ENCODE data around the gene USP6NL. TPM values are rescaled to one million over a fixed set of nuclear protein-coding genes. Genes with fewer than 3 reads are reported as not detected.

The USP6NL gene
- total and polyA plus RNA-seq, 5 donors from 2014 or later, result 0.46 to 2.8 (median 1.7) TPM

DNA sequence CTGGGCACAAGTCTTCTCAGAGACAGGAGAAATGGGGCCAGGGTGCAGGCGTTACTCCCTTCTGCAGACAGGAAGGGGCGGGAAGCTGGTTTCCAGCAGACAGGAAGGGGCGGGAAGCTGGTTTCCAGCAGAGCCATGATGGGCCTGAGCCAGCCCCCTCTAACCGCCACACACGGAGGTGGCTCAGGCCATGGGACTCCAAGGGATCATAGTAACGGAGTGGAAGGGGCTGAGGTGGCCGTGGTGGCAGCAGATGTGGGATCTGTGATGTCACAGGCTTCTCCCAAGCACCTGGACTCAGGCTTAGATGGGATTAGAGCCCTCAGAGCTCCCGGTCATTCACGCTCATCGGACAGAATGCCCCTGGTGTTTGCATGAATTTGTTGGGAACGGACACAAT is 177.8 kb downstream of the USP6NL start:
- no peaks in the 10 kb centered on the region for H3K36me3 ChIP-seq (ENCODE audit: control insufficient read depth, insufficient read depth, low read length)
- H3K4me3 ChIP-seq (ENCODE audit: low read depth, low read length), result no peak overlapping the region
- Mint-ChIP-seq H3K9me3 (peaks cover 0 to 8% (median 2%) of the 10 kb centered on the region in 7 donors), H3K36me3 (peaks cover 8% of the 10 kb centered on the region), H3K4me3 (no peak overlapping the region), H3K27me3 (no peaks in the 10 kb centered on the region), H3K27ac (no peak overlapping the region), H3K4me1 (no peaks in the 10 kb centered on the region)
- H3K9me3 ChIP-seq (ENCODE audit: control insufficient read depth in 2 of 2, low read length in 2 of 2), result no peaks in the 10 kb centered on the region
- DNase-seq (no peak), ATAC-seq (ENCODE audit: low read depth in 2 of 2) (no peak)
- H3K4me1 ChIP-seq (ENCODE audit: control insufficient read depth, insufficient read depth, low read length, poor library complexity, severe bottlenecking), result no peaks in the 10 kb centered on the region
- H3K27ac ChIP-seq (ENCODE audit: insufficient read depth, low read length, poor library complexity, severe bottlenecking), result no peak overlapping the region
- no peaks in the 10 kb centered on the region for H3K27me3 ChIP-seq (ENCODE audit: control insufficient read depth, insufficient read depth, low read length)

DNA sequence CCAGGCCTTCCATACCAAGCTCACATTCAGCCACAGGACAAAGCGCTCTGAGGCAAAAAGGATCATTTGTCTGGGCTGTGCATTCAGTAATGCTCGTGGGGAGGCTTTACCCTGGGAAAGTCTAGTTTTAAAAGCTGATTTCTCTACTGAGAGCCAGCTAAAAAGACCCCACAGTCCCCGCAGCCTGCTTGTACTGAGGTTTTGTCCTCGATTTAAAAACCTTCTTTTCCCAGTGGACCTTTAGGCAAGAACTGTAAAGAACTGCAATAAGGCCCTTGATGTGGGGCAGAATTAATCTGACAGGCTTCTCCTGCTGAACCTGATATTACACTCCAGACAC is 180.3 kb downstream of the USP6NL start:
- no peak overlapping the region for H3K4me3 ChIP-seq (ENCODE audit: low read depth, low read length)
- Mint-ChIP-seq H3K27ac (no peak overlapping the region), H3K9me3 (peaks cover 0 to 9% (median 2%) of the 10 kb centered on the region in 7 donors), H3K27me3 (no peaks in the 10 kb centered on the region), H3K4me3 (no peak overlapping the region), H3K4me1 (peaks cover 0 to 3% (median under 1%) of the 10 kb centered on the region in 4 donors), H3K36me3 (peaks cover 8% of the 10 kb centered on the region)
- DNase-seq, result no peak
- no peaks in the 10 kb centered on the region for H3K4me1 ChIP-seq (ENCODE audit: control insufficient read depth, insufficient read depth, low read length, poor library complexity, severe bottlenecking)
- H3K9me3 ChIP-seq (ENCODE audit: control insufficient read depth in 2 of 2, low read length in 2 of 2), result peaks cover 2 to 3% of the 10 kb centered on the region in 2 experiments
- no peak overlapping the region for H3K27ac ChIP-seq (ENCODE audit: insufficient read depth, low read length, poor library complexity, severe bottlenecking)
- ATAC-seq (ENCODE audit: low read depth in 2 of 2), result no peak
- H3K36me3 ChIP-seq (ENCODE audit: control insufficient read depth, insufficient read depth, low read length), result no peaks in the 10 kb centered on the region
- no peaks in the 10 kb centered on the region for H3K27me3 ChIP-seq (ENCODE audit: control insufficient read depth, insufficient read depth, low read length)

GRCh38 chr10:11430421-11431215 is 180.8 kb downstream of the USP6NL start:
- peaks cover 8% of the 10 kb centered on the region for H3K36me3 Mint-ChIP-seq
- H3K4me1 ChIP-seq (ENCODE audit: control insufficient read depth, insufficient read depth, low read length, poor library complexity, severe bottlenecking), result no peaks in the 10 kb centered on the region
- H3K27ac Mint-ChIP-seq, result no peak overlapping the region
- H3K27me3 Mint-ChIP-seq, result no peaks in the 10 kb centered on the region
- H3K36me3 ChIP-seq (ENCODE audit: control insufficient read depth, insufficient read depth, low read length), result no peaks in the 10 kb centered on the region
- H3K9me3 ChIP-seq (ENCODE audit: control insufficient read depth in 2 of 2, low read length in 2 of 2), result peaks cover 3% of the 10 kb centered on the region in 2 experiments
- peaks cover 0 to 14% (median 2%) of the 10 kb centered on the region in 7 donors for H3K9me3 Mint-ChIP-seq
- no peak overlapping the region for H3K27ac ChIP-seq (ENCODE audit: insufficient read depth, low read length, poor library complexity, severe bottlenecking)
- DNase-seq (no peak), ATAC-seq (ENCODE audit: low read depth in 2 of 2) (no peak)
- peaks cover 3 to 8% (median 6%) of the 10 kb centered on the region in 4 donors for H3K4me1 Mint-ChIP-seq
- H3K27me3 ChIP-seq (ENCODE audit: control insufficient read depth, insufficient read depth, low read length), result no peaks in the 10 kb centered on the region
- H3K4me3 Mint-ChIP-seq, result no peak overlapping the region
- no peak overlapping the region for H3K4me3 ChIP-seq (ENCODE audit: low read depth, low read length)

DNA sequence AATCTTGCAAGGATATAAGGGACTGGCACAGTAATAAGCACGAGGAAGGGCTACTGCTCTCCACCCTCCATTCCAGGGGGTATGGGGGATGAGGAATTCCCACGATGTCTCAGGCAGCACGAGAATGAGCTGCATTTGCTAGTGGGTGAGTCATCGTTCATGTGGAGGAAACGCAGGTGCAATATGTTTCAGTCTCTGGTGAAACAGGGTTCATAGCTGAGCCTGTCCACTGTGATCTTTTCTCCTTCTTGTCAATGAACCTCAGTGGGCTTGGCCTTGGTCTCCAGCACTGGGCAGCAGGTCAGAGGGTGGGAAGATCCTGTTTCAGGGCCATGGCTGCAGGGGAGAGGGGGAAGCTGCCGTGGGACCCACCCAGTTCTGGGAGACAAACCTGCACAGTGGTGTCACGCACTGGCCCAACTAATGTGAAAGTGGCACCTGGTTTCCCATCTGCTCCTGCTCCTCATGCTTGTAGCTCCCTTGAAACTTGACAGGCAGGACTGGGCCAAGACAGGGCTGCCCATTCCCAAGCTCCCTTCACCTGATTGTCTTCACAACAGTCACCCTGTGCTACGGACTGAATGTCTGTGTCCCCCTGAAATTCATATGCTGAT is 181.9 kb downstream of the USP6NL start:
- peaks cover 0 to 14% (median 2%) of the 10 kb centered on the region in 7 donors for H3K9me3 Mint-ChIP-seq
- no peak overlapping the region for H3K27ac ChIP-seq (ENCODE audit: insufficient read depth, low read length, poor library complexity, severe bottlenecking)
- H3K4me1 Mint-ChIP-seq, result peaks cover 6 to 14% (median 12%) of the 10 kb centered on the region in 4 donors
- ATAC-seq (ENCODE audit: low read depth in 2 of 2), result no peak
- H3K36me3 Mint-ChIP-seq, result peaks cover 8% of the 10 kb centered on the region
- no peaks in the 10 kb centered on the region for H3K36me3 ChIP-seq (ENCODE audit: control insufficient read depth, insufficient read depth, low read length)
- H3K4me3 ChIP-seq (ENCODE audit: low read depth, low read length), result no peak overlapping the region
- H3K4me1 ChIP-seq (ENCODE audit: control insufficient read depth, insufficient read depth, low read length, poor library complexity, severe bottlenecking), result no peaks in the 10 kb centered on the region
- no peaks in the 10 kb centered on the region for H3K27me3 ChIP-seq (ENCODE audit: control insufficient read depth, insufficient read depth, low read length)
- H3K27ac Mint-ChIP-seq, result no peak overlapping the region
- no peak for DNase-seq
- H3K9me3 ChIP-seq (ENCODE audit: control insufficient read depth in 2 of 2, low read length in 2 of 2), result peaks cover 3% of the 10 kb centered on the region in 2 experiments
- H3K4me3 Mint-ChIP-seq, result no peak overlapping the region
- H3K27me3 Mint-ChIP-seq, result no peaks in the 10 kb centered on the region

DNA sequence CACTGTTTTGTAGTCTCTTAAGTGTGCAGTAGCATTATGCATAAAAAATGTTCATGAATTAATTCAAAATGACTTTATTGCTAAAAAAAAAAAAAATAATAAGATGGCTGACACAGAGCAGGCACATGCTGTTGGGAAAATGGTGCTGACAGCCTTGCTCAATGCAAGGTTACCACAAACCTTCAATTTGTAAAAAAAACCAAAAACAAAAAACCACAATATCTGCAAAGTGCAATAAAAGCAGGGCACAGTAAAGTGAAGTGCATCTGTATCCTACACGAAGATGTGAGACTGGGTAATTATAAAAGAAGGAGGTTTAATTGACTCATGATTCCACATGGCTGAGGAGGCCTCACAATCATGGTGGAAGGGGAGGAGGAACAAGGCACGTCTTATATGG is 185.8 kb downstream of the USP6NL start:
- H3K27me3 ChIP-seq (ENCODE audit: control insufficient read depth, insufficient read depth, low read length), result no peaks in the 10 kb centered on the region
- H3K4me1 ChIP-seq (ENCODE audit: control insufficient read depth, insufficient read depth, low read length, poor library complexity, severe bottlenecking), result no peaks in the 10 kb centered on the region
- ATAC-seq (ENCODE audit: low read depth in 2 of 2), result no peak
- H3K27me3 Mint-ChIP-seq, result no peaks in the 10 kb centered on the region
- H3K9me3 Mint-ChIP-seq, result peaks cover 0 to 23% (median 4%) of the 10 kb centered on the region in 7 donors
- H3K27ac Mint-ChIP-seq, result peak overlapping the region in 2 of 3 donors; percentile 29 to 75
- H3K4me3 Mint-ChIP-seq, result peak overlapping the region in 1 of 4 donors; percentile 47
- no peak overlapping the region for H3K27ac ChIP-seq (ENCODE audit: insufficient read depth, low read length, poor library complexity, severe bottlenecking)
- DNase-seq, result peak in 1 of 3 donors; percentile 11
- H3K36me3 Mint-ChIP-seq, result peaks cover 5% of the 10 kb centered on the region
- H3K4me3 ChIP-seq (ENCODE audit: low read depth, low read length), result no peak overlapping the region
- H3K36me3 ChIP-seq (ENCODE audit: control insufficient read depth, insufficient read depth, low read length), result no peaks in the 10 kb centered on the region
- peaks cover 3% of the 10 kb centered on the region in 2 experiments for H3K9me3 ChIP-seq (ENCODE audit: control insufficient read depth in 2 of 2, low read length in 2 of 2)
- H3K4me1 Mint-ChIP-seq, result peaks cover 6 to 20% (median 14%) of the 10 kb centered on the region in 4 donors

- Histone ChIP-seq H3K27ac (ENCODE audit: insufficient read depth, low read length, poor library complexity, severe bottlenecking) (no peak overlapping the region), H3K27me3 (ENCODE audit: control insufficient read depth, insufficient read depth, low read length) (no peaks in the 10 kb centered on the region), H3K4me3 (ENCODE audit: low read depth, low read length) (no peak overlapping the region), H3K4me1 (ENCODE audit: control insufficient read depth, insufficient read depth, low read length, poor library complexity, severe bottlenecking) (no peaks in the 10 kb centered on the region), H3K9me3 (ENCODE audit: control insufficient read depth in 2 of 2, low read length in 2 of 2) (peaks cover 3% of the 10 kb centered on the region in 2 experiments), H3K36me3 (ENCODE audit: control insufficient read depth, insufficient read depth, low read length) (no peaks in the 10 kb centered on the region)
- ATAC-seq (ENCODE audit: low read depth in 2 of 2) (no peak), DNase-seq (no peak)
- Mint-ChIP-seq H3K4me1 (peaks cover 6 to 20% (median 14%) of the 10 kb centered on the region in 4 donors), H3K27ac (peak overlapping the region in 2 of 3 donors; percentile 22 to 75), H3K9me3 (peaks cover 0 to 25% (median 4%) of the 10 kb centered on the region in 7 donors), H3K27me3 (peaks cover under 1% of the 10 kb centered on the region), H3K36me3 (peaks cover 5% of the 10 kb centered on the region), H3K4me3 (no peak overlapping the region)
These were observed 186.2 kb downstream of the USP6NL start for GRCh38 chr10:11425296-11425610.

GRCh38 chr10:11424456-11425295 is 186.8 kb downstream of the USP6NL start:
- ATAC-seq (ENCODE audit: low read depth in 2 of 2) (no peak), DNase-seq (no peak)
- no peak overlapping the region for H3K27ac ChIP-seq (ENCODE audit: insufficient read depth, low read length, poor library complexity, severe bottlenecking)
- H3K9me3 Mint-ChIP-seq, result peaks cover 0 to 31% (median 9%) of the 10 kb centered on the region in 7 donors
- H3K4me1 ChIP-seq (ENCODE audit: control insufficient read depth, insufficient read depth, low read length, poor library complexity, severe bottlenecking), result no peaks in the 10 kb centered on the region
- H3K36me3 Mint-ChIP-seq, result peaks cover 3% of the 10 kb centered on the region
- no peak overlapping the region for H3K4me3 Mint-ChIP-seq
- H3K9me3 ChIP-seq (ENCODE audit: control insufficient read depth in 2 of 2, low read length in 2 of 2), result peaks cover 3 to 7% of the 10 kb centered on the region in 2 experiments
- H3K4me3 ChIP-seq (ENCODE audit: low read depth, low read length), result no peak overlapping the region
- no peaks in the 10 kb centered on the region for H3K27me3 ChIP-seq (ENCODE audit: control insufficient read depth, insufficient read depth, low read length)
- no peaks in the 10 kb centered on the region for H3K36me3 ChIP-seq (ENCODE audit: control insufficient read depth, insufficient read depth, low read length)
- H3K27me3 Mint-ChIP-seq, result peaks cover 5% of the 10 kb centered on the region
- H3K27ac Mint-ChIP-seq, result peak overlapping the region in 2 of 3 donors; percentile 22 to 75
- H3K4me1 Mint-ChIP-seq, result peaks cover 6 to 20% (median 14%) of the 10 kb centered on the region in 4 donors

Data from CD4-positive, CD25-positive, alpha-beta regulatory T cell (primary cell).